Stimulated activated CD8-positive, alpha-beta memory T cell treated with anti-CD3 and anti-CD28 coated beads, Interleukin-4, amount 100 ng/mL, for 1 hour (primary cell): Measurements from ENCODE around the gene SAMSN1.

Source experiments
- DNase-seq, 2 donors: peaks; one replicate each; pipeline ENCODE4 v3.0.0-alpha.2; 2020; ENCODE audit warnings: low read depth in 2 of 2, low spot score in 1 of 2

SAMSN1 gene

GRCh38 chr21:14545906-14546480 lies at the start of gene SAMSN1:
SAMSN1 (minus strand) TSS chr21:14546315; CDS start chr21:14546261, 54 bp downstream.
- DNase-seq: peak in 1 of 2 donors; percentile 35

- DNase-seq: no peak
Observed at GRCh38 chr21:14595449-14595848, 49.3 kb upstream of the SAMSN1 start.

- no peak for DNase-seq
Observed at GRCh38 chr21:14594967-14595366, 48.9 kb upstream of the SAMSN1 start.

- DNase-seq: no peak
Observed at GRCh38 chr21:14593230-14593629, 47.1 kb upstream of the SAMSN1 start.

- no peak for DNase-seq
Observed at GRCh38 chr21:14592296-14593000, 46.3 kb upstream of the SAMSN1 start.

- DNase-seq: no peak
Observed at GRCh38 chr21:14591882-14592281, 45.8 kb upstream of the SAMSN1 start.

- DNase-seq: no peak
Observed at GRCh38 chr21:14591377-14591776, 45.3 kb upstream of the SAMSN1 start.

GRCh38 chr21:14589855-14590563 lies 43.9 kb upstream of the SAMSN1 start:
- DNase-seq: no peak

GRCh38 chr21:14587266-14587665 lies 41.2 kb upstream of the SAMSN1 start:
- DNase-seq: no peak

GRCh38 chr21:14585122-14585521 lies 39.0 kb upstream of the SAMSN1 start:
- no peak for DNase-seq

- DNase-seq: no peak
Observed at GRCh38 chr21:14584357-14585095, 38.4 kb upstream of the SAMSN1 start.

- no peak for DNase-seq
Observed at GRCh38 chr21:14583629-14584255, 37.6 kb upstream of the SAMSN1 start.

GRCh38 chr21:14582934-14583628 lies 37.0 kb upstream of the SAMSN1 start:
- DNase-seq: no peak

- no peak for DNase-seq
Observed at GRCh38 chr21:14581902-14582457, 35.9 kb upstream of the SAMSN1 start.

- DNase-seq: no peak
Observed at GRCh38 chr21:14573244-14573643, 27.1 kb upstream of the SAMSN1 start.

GRCh38 chr21:14572204-14572780 lies 26.2 kb upstream of the SAMSN1 start:
- DNase-seq: no peak

- DNase-seq: no peak
Observed at GRCh38 chr21:14569868-14570267, 23.8 kb upstream of the SAMSN1 start.

GRCh38 chr21:14569026-14569621 lies 23.0 kb upstream of the SAMSN1 start:
- no peak for DNase-seq
